IMR-90 (cell line): ENCODE results near the gene BLTP3A.
A peak's percentile ranks its signal among the peaks of the same experiment; 100 is the strongest.

Source experiments
- BHLHE40 ChIP-seq: fragments of 150-350 bp; IDR thresholded peaks from 2 replicates; pipeline ENCODE4 v1.6.1; 2016; ENCODE audit warnings: mild to moderate bottlenecking, low read depth, low read length
- CEBPB ChIP-seq: IDR thresholded peaks from 2 replicates; pipeline ENCODE4 v1.6.1; 2012; ENCODE audit warnings: low read depth, low read length, improper control_type of control experiment
- CHD1 ChIP-seq: IDR thresholded peaks from 2 replicates; pipeline ENCODE4 v1.6.1; 2012; ENCODE audit warnings: low read depth, low read length, improper control_type of control experiment
- FOS ChIP-seq: fragments of 150-350 bp; IDR thresholded peaks from 2 replicates; pipeline ENCODE4 v1.6.1; 2016; ENCODE audit warnings: low read depth, low read length
- MAFK ChIP-seq: IDR thresholded peaks from 2 replicates; pipeline ENCODE4 v1.6.1; 2012; ENCODE audit warnings: low read depth, low read length, improper control_type of control experiment
- MXI1 ChIP-seq: IDR thresholded peaks from 2 replicates; pipeline ENCODE4 v1.6.1; 2012; ENCODE audit warnings: low read depth, mild to moderate bottlenecking, low read length, moderate library complexity, borderline replicate concordance
- POLR2A ChIP-seq: IDR thresholded peaks from 2 replicates; pipeline ENCODE4 v1.6.1; 2012; ENCODE audit warnings: mild to moderate bottlenecking, low read depth, low read length
- RAD21 ChIP-seq: IDR thresholded peaks from 2 replicates; pipeline ENCODE4 v1.6.1; 2012; ENCODE audit warnings: low read length, improper control_type of control experiment
- RCOR1 ChIP-seq: IDR thresholded peaks from 2 replicates; pipeline ENCODE4 v1.6.1; 2012; ENCODE audit warnings: mild to moderate bottlenecking, low read length, improper control_type of control experiment; ENCODE audit not compliant: insufficient replicate concordance
- RFX5 ChIP-seq: IDR thresholded peaks from 2 replicates; pipeline ENCODE4 v1.8.0; 2012; ENCODE audit warnings: low read depth, mild to moderate bottlenecking, low read length, moderate library complexity
- SMC3 ChIP-seq: fragments of 150-350 bp; IDR thresholded peaks from 2 replicates; pipeline ENCODE4 v1.6.1; 2016; ENCODE audit warnings: low read depth, mild to moderate bottlenecking, antibody characterized with exemption, low read length, moderate library complexity
- TF ChIP-seq, protein P1 (sequence below): conservative IDR thresholded peaks from 2 replicates; pipeline ENCODE4 v1.5.1; 2012; ENCODE audit warnings: mild to moderate bottlenecking, low read depth, low read length, improper control_type of control experiment
- TF ChIP-seq, protein P2 (sequence below): fragments of 150-350 bp; IDR thresholded peaks from 2 replicates; pipeline ENCODE4 v1.6.1; 2017; ENCODE audit warnings: mild to moderate bottlenecking, antibody characterized with exemption, low read length, low read depth
- TF ChIP-seq, protein P3 (sequence below): fragments of 150-350 bp; IDR thresholded peaks from 2 replicates; pipeline ENCODE4 v1.6.1; 2016; ENCODE audit warnings: low read depth, mild to moderate bottlenecking, low read length, moderate library complexity, borderline replicate concordance

DNA sequence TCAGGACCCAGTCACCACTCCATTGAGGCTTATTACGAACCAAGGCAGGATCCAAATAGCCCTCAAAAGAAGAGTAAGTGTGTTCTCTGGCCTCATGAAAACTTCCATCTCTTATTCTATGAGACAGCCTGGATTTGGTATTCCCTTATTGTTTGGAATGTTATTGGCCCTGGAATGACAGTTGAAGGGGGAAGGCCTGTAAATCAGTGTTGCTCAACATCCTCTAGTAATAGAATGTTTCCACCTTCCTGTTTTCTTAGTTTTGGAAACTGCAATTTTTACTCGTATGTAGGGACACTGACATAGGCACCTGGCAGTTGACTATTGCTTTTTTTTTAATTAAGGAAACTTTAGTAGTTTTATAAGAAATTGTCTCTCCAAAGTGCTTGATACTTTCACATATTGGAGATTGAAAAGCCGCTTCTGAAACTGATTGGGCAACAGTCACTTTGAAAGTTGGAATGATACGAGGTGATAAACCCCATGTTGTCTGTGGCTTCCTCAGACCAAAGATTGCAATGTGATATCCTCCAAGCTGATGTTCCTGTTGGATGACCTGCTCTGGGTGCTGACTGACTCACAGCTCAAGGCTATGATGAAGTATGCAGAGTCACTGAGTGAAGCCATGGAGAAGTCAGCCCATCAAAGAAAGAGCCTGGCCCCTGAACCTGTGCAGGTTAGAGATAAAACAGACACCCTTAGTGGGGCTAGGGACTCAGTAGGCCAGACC lies 43.1 kb downstream of the BLTP3A start:
- TF ChIP-seq FOS (no peak), POLR2A (no peak), MAFK (no peak), RAD21 (no peak), SMC3 (no peak), CEBPB (peak; percentile 63; the same call in 1 of the 2 replicates), MXI1 (no peak), RCOR1 (no peak), RFX5 (no peak), CHD1 (no peak), BHLHE40 (no peak)
- TF ChIP-seq, protein P1, sequence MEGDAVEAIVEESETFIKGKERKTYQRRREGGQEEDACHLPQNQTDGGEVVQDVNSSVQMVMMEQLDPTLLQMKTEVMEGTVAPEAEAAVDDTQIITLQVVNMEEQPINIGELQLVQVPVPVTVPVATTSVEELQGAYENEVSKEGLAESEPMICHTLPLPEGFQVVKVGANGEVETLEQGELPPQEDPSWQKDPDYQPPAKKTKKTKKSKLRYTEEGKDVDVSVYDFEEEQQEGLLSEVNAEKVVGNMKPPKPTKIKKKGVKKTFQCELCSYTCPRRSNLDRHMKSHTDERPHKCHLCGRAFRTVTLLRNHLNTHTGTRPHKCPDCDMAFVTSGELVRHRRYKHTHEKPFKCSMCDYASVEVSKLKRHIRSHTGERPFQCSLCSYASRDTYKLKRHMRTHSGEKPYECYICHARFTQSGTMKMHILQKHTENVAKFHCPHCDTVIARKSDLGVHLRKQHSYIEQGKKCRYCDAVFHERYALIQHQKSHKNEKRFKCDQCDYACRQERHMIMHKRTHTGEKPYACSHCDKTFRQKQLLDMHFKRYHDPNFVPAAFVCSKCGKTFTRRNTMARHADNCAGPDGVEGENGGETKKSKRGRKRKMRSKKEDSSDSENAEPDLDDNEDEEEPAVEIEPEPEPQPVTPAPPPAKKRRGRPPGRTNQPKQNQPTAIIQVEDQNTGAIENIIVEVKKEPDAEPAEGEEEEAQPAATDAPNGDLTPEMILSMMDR = no peak
- TF ChIP-seq, protein P2, sequence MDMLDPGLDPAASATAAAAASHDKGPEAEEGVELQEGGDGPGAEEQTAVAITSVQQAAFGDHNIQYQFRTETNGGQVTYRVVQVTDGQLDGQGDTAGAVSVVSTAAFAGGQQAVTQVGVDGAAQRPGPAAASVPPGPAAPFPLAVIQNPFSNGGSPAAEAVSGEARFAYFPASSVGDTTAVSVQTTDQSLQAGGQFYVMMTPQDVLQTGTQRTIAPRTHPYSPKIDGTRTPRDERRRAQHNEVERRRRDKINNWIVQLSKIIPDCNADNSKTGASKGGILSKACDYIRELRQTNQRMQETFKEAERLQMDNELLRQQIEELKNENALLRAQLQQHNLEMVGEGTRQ = no peak
- TF ChIP-seq, protein P3, sequence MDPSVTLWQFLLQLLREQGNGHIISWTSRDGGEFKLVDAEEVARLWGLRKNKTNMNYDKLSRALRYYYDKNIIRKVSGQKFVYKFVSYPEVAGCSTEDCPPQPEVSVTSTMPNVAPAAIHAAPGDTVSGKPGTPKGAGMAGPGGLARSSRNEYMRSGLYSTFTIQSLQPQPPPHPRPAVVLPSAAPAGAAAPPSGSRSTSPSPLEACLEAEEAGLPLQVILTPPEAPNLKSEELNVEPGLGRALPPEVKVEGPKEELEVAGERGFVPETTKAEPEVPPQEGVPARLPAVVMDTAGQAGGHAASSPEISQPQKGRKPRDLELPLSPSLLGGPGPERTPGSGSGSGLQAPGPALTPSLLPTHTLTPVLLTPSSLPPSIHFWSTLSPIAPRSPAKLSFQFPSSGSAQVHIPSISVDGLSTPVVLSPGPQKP = no peak
